Endothelial cell of umbilical vein (primary cell): ENCODE measurements around the gene HTT-AS. TPM values are rescaled to one million over a fixed set of nuclear protein-coding genes. Genes with fewer than 3 reads are reported as not detected.

Source experiments
- BruUV-seq: library from RNA; stranded (reverse); fragments of 400-500 nt; replicated peaks from 2 replicates; lab custom pipeline; 2021; lab: Mats Ljungman, UMichigan
- CTCF ChIA-PET: fragments of 300-600, 350-600 bp; sonication (Branson Sonifier 250); formaldehyde crosslinking; loops from one replicate; lab custom pipeline; 2021; ENCODE audit warnings: antibody characterized with exemption, inconsistent platforms; lab: Charles Lee
- POLR2A ChIA-PET: fragments of 300-600, 350-600 bp; sonication (Branson Sonifier 250); formaldehyde crosslinking; loops from one replicate; lab custom pipeline; 2021; ENCODE audit warnings: antibody characterized with exemption, inconsistent platforms; lab: Charles Lee
- DNase-seq: peaks from one replicate; pipeline ENCODE4 v3.0.0-alpha.2; 2011; ENCODE audit warnings: low read depth, low spot score
- FAIRE-seq: peaks from 2 replicates; lab custom pipeline; 2011; peaks lifted over from hg19 to GRCh38; lab: Jason Lieb, UNC
- H2AFZ ChIP-seq: 2 replicates; pipeline ENCODE4 v1.6.0; 2012; ENCODE audit warnings: low read depth, low read length, control low read depth, inconsistent platforms
- H3K27ac ChIP-seq: 2 replicates; pipeline ENCODE4 v1.5.1; 2011; ENCODE audit warnings: low read depth, mild to moderate bottlenecking, control low read depth, low read length, moderate library complexity; ENCODE audit not compliant: insufficient read depth
- H3K27me3 ChIP-seq, 2 experiments: 2 replicates each; pipeline versions ENCODE4 v1.6.0 to v1.6.1; 2011; ENCODE audit warnings: low read length in 2 of 2, mixed read lengths in 1 of 2; ENCODE audit not compliant: control insufficient read depth in 2 of 2, insufficient read depth in 2 of 2
- H3K36me3 ChIP-seq, 2 experiments: 2 replicates in 1 of 2; 3 replicates in 1 of 2; pipeline ENCODE4 v1.5.1; 2011; ENCODE audit warnings: low read length in 2 of 2, mild to moderate bottlenecking in 1 of 2, moderate library complexity in 1 of 2; ENCODE audit not compliant: control insufficient read depth in 2 of 2, insufficient read depth in 2 of 2; ENCODE audit errors: extremely low read depth in 1 of 2
- H3K4me1 ChIP-seq: 3 replicates; pipeline ENCODE4 v1.5.1; 2011; ENCODE audit warnings: mild to moderate bottlenecking, low read length; ENCODE audit not compliant: control insufficient read depth, insufficient read depth; ENCODE audit errors: extremely low read depth
- H3K4me2 ChIP-seq: 2 replicates; pipeline ENCODE4 v1.6.1; 2011; ENCODE audit warnings: low read length, control low read depth, mixed read lengths; ENCODE audit not compliant: insufficient read depth
- H3K4me3 ChIP-seq, 3 experiments: fragments of 200-600 bp in 1 of 3; sonication (generic), shearing (Covaris generic) in 1 of 3; replicated peaks in 1 of 3; 2 replicates each; pipeline ENCODE4 v1.5.1; 2011 to 2016; ENCODE audit warnings: control low read depth in 3 of 3, low read length in 3 of 3, mild to moderate bottlenecking in 2 of 3, inconsistent platforms in 1 of 3, low read depth in 1 of 3, moderate library complexity in 1 of 3; ENCODE audit not compliant: insufficient read depth in 1 of 3
- H3K79me2 ChIP-seq: 2 replicates; pipeline ENCODE4 v1.6.0; 2012; ENCODE audit warnings: low read length, inconsistent platforms; ENCODE audit not compliant: control insufficient read depth, insufficient read depth
- H3K9ac ChIP-seq: replicated peaks from 2 replicates; pipeline ENCODE3; 2011; ENCODE audit warnings: low read length, control low read depth; ENCODE audit not compliant: insufficient read depth; ENCODE audit errors: extremely low read depth
- H3K9me1 ChIP-seq: replicated peaks from 3 replicates; pipeline ENCODE4 v1.6.0; 2011; ENCODE audit warnings: mild to moderate bottlenecking, low read length; ENCODE audit not compliant: control insufficient read depth, insufficient read depth; ENCODE audit errors: extremely low read depth
- H3K9me3 ChIP-seq: replicated peaks from 2 replicates; pipeline ENCODE4 v1.5.1; 2012; ENCODE audit warnings: low read length, inconsistent platforms; ENCODE audit not compliant: control insufficient read depth, insufficient read depth
- H4K20me1 ChIP-seq: replicated peaks from 2 replicates; pipeline ENCODE3; 2011; ENCODE audit warnings: mild to moderate bottlenecking, low read length; ENCODE audit not compliant: control insufficient read depth, insufficient read depth; ENCODE audit errors: extremely low read depth
- CTCF ChIP-seq, 2 donors: IDR thresholded peaks; 1 replicate in 1 of 2; 2 replicates in 1 of 2; pipeline ENCODE4 v1.5.1; 2011; ENCODE audit warnings: low read length in 2 of 2, mild to moderate bottlenecking in 2 of 2, moderate library complexity in 2 of 2, control low read depth in 1 of 2, inconsistent platforms in 1 of 2, low read depth in 1 of 2; ENCODE audit not compliant: insufficient read depth in 1 of 2; ENCODE audit errors: extremely low read depth in 1 of 2
- EZH2 ChIP-seq: IDR thresholded peaks from 2 replicates; pipeline ENCODE4 v1.6.1; 2012; ENCODE audit warnings: borderline replicate concordance, low read depth, mild to moderate bottlenecking, moderate library complexity, low read length, inconsistent platforms; ENCODE audit not compliant: severe bottlenecking
- FOS ChIP-seq: IDR thresholded peaks from 2 replicates; pipeline ENCODE4 v1.6.1; 2011; ENCODE audit warnings: mild to moderate bottlenecking, low read length, moderate library complexity, borderline replicate concordance; ENCODE audit not compliant: insufficient read depth
- GATA2 ChIP-seq: IDR thresholded peaks from 2 replicates; pipeline ENCODE4 v1.7.0; 2011; ENCODE audit warnings: low read depth, mild to moderate bottlenecking, moderate library complexity, mixed read lengths, low read length; ENCODE audit not compliant: insufficient read length, insufficient read depth
- JUN ChIP-seq: IDR thresholded peaks from 2 replicates; pipeline ENCODE4 v1.6.1; 2011; ENCODE audit warnings: borderline replicate concordance, low read depth; ENCODE audit not compliant: insufficient read length, insufficient read depth
- MAX ChIP-seq: IDR thresholded peaks from 2 replicates; pipeline ENCODE4 v1.6.1; 2011; ENCODE audit not compliant: insufficient read depth, insufficient read length
- MYC ChIP-seq: IDR thresholded peaks from one replicate; pipeline ENCODE4 v1.6.1; 2011; ENCODE audit warnings: mild to moderate bottlenecking, low read depth, low read length
- POLR2A ChIP-seq: IDR thresholded peaks from 2 replicates; pipeline ENCODE4 v1.6.1; 2012; ENCODE audit warnings: low read depth, mild to moderate bottlenecking, control low read depth, low read length
- POLR2AphosphoS5 ChIP-seq: IDR thresholded peaks from 2 replicates; pipeline ENCODE4 v1.6.1; 2012; ENCODE audit warnings: low read depth, mild to moderate bottlenecking, control low read depth, low read length, moderate library complexity; ENCODE audit not compliant: insufficient read depth
- dilution Hi-C: fragments of 300-500 bp; cut with MboI; formaldehyde crosslinking; loops from one replicate; pipeline ENCODE4 v1.15.0; 2019; ENCODE audit warnings: low sequenced_read_pairs; ENCODE audit not compliant: extremely low pct_ligation_motif_present
- intact Hi-C: fragments of 100-400 bp; cut with micrococcal nuclease; formaldehyde crosslinking; loops from one replicate; pipeline ENCODE4 v1.10.0; 2022
- polyA plus RNA-seq, 4 experiments: library from polyadenylated mRNA; depleted of rRNA in 3 of 4; stranded (reverse) in 3 of 4; unstranded in 1 of 4; fragments of >200 nt; gene quantifications; 2 replicates each; pipeline versions ENCODE4 v1.2.1 to v1.2.3, GENCODE V29; 2011 to 2012; ENCODE audit warnings: missing spikeins in 1 of 4
- total RNA-seq: library from RNA; stranded (reverse); gene quantifications from 2 replicates; pipeline ENCODE4 v1.2.3, GENCODE V29; 2021

HTT-AS gene
- total and polyA plus RNA-seq, 2 donors (not counting 3 experiments of a cell fraction or from before 2014, with no cell fraction given), result not detected

- Histone ChIP-seq H4K20me1 (no peaks in the 10 kb centered on the region), H3K4me2 (no peak overlapping the region), H3K9me1 (no peaks in the 10 kb centered on the region), H3K27me3 (peaks cover 0 to 2% of the 10 kb centered on the region in 2 experiments), H3K27ac (no peak overlapping the region), H3K4me3 (no peak overlapping the region), H3K4me1 (no peaks in the 10 kb centered on the region), H3K9me3 (no peaks in the 10 kb centered on the region), H3K79me2 (no peaks in the 10 kb centered on the region), H3K36me3 (no peaks in the 10 kb centered on the region), H2AFZ (no peak overlapping the region), H3K9ac (no peak overlapping the region)
- FAIRE-seq (no peak), DNase-seq (no peak)
- ChIA-PET CTCF (no interaction called here), POLR2A (no interaction called here)
- intact Hi-C loops (no loop called here), dilution Hi-C loops (no loop called here)
- TF ChIP-seq CTCF (IDR thresholded peaks at IDR 0.05; ENCODE audit: extremely low read depth in 1 of 2, insufficient read depth in 1 of 2, low read depth in 1 of 2, low read length in 2 of 2), result no peak
- TF ChIP-seq MYC, result no peak
- TF ChIP-seq MAX, result no peak
- no peak for TF ChIP-seq POLR2AphosphoS5
- TF ChIP-seq POLR2A, result no peak
- no peak for TF ChIP-seq FOS
- TF ChIP-seq GATA2, result no peak
- no peak for TF ChIP-seq JUN
- TF ChIP-seq EZH2, result no peak
- BruUV-seq, result no TSS peak
Observed at GRCh38 chr4:3065551-3065950, 8.8 kb downstream of the HTT-AS start.
